Measurements from ENCODE around the gene RPS6KA2.

RPS6KA2 gene

DNA sequence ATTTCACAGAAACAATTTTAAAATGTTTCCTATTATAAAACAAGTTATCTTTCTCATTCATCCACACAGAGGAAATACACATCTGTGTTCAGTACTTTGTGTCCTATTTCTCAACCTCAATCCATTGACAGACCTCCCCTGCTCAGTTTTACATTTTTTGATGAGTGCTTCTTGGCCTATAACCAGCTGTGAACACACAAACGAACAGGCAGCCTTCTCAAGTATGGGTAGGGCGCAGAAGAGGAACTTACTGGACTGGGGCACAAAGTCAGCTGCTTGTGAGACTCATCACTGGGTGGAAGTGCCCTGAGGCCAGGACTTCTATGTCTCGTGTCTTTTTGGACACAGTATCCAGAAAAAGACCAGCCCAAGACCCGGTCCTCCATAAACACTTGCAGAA lies 2.8 kb downstream of the RPS6KA2 start:
- in situ Hi-C loops (cut with MboI; ENCODE audit: low pct_unique_long_range_greater_than_20kb, low sequenced_read_pairs, unreplicated experiment): no loop called here
- TF ChIP-seq, protein P1, sequence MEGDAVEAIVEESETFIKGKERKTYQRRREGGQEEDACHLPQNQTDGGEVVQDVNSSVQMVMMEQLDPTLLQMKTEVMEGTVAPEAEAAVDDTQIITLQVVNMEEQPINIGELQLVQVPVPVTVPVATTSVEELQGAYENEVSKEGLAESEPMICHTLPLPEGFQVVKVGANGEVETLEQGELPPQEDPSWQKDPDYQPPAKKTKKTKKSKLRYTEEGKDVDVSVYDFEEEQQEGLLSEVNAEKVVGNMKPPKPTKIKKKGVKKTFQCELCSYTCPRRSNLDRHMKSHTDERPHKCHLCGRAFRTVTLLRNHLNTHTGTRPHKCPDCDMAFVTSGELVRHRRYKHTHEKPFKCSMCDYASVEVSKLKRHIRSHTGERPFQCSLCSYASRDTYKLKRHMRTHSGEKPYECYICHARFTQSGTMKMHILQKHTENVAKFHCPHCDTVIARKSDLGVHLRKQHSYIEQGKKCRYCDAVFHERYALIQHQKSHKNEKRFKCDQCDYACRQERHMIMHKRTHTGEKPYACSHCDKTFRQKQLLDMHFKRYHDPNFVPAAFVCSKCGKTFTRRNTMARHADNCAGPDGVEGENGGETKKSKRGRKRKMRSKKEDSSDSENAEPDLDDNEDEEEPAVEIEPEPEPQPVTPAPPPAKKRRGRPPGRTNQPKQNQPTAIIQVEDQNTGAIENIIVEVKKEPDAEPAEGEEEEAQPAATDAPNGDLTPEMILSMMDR (IDR thresholded peaks at IDR 0.05; ENCODE audit: extremely low read depth, insufficient read depth, missing control alignments): no peak
- no peak for DNase-seq (ENCODE audit: low spot score)

DNA sequence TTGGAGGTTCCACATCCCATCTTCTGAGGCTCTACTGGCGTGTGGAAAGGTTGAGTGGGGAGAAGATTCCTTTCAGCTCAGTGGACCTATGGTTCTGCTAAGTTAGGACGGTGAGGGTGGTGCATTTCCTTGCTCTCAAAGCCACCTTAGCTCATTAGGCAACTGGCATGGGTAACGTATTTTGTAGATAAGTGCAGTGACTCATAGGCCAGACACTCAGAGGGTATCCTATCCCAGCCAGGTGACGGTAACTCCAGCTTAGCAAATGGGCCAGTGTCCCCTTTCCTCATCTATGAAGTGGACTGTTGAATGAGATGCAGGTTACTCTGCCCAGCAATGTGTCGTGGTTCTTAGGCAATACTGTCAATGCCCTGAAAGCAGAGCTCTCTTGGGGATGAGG lies 3.7 kb downstream of the RPS6KA2 start:
- TF ChIP-seq, protein P1 (IDR thresholded peaks at IDR 0.05; ENCODE audit: extremely low read depth, insufficient read depth, missing control alignments): no peak
- in situ Hi-C loops (cut with MboI; ENCODE audit: low pct_unique_long_range_greater_than_20kb, low sequenced_read_pairs, unreplicated experiment): no loop called here
- DNase-seq (ENCODE audit: low spot score): no peak

DNA sequence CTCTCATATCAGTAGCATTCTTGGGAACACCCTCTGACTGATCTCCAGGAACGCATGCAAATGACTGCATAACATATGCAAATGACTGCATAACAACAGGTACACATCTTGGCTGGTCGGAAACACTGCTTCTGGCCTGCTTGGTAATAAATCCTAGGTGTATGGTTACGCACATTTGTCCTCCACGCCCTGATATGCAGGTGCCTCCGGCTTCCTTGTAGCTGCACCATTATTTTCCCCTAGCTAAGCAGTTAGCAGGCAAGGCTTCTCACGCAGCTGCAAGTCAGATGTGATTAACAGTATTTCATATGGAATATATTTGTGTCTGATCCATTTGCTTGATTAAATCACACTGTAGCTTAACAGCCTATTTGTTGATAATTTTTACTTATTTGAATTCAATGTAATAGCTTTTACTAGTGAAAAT lies 5.9 kb downstream of the RPS6KA2 start:
- TF ChIP-seq, protein P1 (IDR thresholded peaks at IDR 0.05; ENCODE audit: extremely low read depth, insufficient read depth, missing control alignments): no peak

DNA sequence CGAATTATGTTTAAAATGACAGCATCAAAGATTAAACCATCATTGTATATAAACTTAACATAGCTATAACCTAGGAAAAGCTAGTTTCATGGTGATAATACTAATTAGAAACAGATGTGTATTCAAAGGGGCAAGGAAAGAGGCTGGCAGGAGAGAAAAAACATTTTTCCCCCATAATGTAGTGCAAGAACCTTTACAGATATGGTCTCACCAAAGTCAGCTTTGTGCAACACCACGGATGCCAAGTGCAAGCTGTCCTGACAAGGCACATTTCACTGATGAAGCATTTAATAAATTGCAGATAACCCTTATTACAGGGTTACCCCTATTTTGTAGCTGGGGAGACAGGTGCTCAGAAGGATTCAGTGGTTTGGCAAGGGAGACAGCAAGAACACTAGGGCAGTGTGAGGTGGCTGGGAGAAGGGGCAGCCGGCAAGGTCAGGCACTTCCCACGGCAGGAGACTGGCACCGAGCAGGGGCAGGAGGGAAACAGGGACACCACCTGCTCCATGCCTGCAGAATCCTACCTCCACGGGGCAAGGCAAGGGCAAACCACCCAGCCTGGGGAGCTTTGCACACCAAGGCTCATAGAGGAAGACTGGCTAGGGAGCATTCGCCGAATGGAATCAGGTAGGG lies 6.5 kb downstream of the RPS6KA2 start:
- no peak for DNase-seq (ENCODE audit: low spot score)
- in situ Hi-C loops (cut with MboI; ENCODE audit: low pct_unique_long_range_greater_than_20kb, low sequenced_read_pairs, unreplicated experiment): no loop called here
- TF ChIP-seq, protein P1 (IDR thresholded peaks at IDR 0.05; ENCODE audit: extremely low read depth, insufficient read depth, missing control alignments): no peak

More for the DNA sequence above, 5.9 kb downstream of the RPS6KA2 start:
- DNase-seq (ENCODE audit: low spot score): no peak
- in situ Hi-C loops (cut with MboI; ENCODE audit: low pct_unique_long_range_greater_than_20kb, low sequenced_read_pairs, unreplicated experiment): no loop called here

DNA sequence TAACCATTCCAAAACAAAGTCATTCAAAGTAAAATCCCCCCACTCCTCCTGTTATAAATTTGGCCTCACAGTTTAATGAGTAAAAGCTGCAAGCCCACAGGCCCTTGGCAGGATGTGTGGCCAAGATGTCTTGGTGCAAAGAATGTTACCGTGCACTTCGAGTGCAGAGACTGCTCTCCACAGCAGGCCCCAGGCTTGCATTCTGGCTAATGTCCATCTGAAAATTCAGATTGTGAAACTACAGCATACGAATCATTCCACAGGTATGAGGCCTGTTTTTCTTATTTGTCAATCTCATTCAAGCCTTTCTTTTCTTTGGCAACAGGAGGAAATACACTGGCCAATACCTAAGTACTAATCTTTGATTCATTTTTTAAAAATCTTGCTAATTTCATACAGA lies 7.1 kb downstream of the RPS6KA2 start:
- DNase-seq (ENCODE audit: low spot score): no peak
- TF ChIP-seq, protein P1 (IDR thresholded peaks at IDR 0.05; ENCODE audit: extremely low read depth, insufficient read depth, missing control alignments): no peak
- in situ Hi-C loops (cut with MboI; ENCODE audit: low pct_unique_long_range_greater_than_20kb, low sequenced_read_pairs, unreplicated experiment): no loop called here

DNA sequence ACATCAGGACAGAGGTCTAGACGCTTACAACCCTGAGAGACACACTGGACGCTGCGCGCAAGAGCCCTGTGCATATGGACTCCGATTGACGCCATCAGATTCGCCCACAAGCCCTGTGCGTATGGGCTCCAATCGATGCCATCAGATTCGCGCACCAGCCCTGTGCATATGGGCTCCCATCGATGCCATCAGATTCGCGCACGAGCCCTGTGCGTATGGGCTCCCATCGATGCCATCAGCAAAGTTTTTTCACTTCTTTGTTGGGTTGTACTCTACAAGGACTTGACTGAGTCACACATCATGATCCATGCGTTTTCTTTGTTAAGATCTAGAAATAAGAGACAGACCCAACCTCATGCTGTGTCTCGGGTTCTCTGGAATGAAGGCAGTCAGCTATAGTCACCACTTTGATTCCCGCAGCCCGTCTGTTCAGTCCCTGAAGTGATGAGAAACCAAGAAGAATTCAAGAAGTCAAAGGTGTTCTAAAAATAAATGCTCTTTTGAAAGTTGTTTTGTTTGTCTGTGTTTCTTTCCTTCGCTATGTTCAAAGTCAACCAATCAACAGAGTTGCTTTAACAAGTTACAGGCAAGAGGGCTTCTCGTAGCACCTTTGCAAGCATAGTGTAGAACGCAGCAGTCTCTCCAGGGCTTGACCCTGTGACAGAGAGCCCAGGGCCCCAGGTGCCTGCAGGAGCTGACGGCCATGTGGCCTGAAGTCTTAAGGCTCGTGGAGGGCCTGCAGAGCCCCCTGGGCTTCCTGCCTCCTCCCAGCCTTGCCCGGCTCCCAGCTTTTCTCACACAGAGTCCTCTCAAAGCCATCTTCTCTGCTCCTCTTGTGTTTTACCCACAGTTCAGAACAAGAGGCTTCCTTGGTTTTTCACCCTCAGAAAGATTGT lies 7.9 kb downstream of the RPS6KA2 start:
- no peak for DNase-seq (ENCODE audit: low spot score)
- in situ Hi-C loops (cut with MboI; ENCODE audit: low pct_unique_long_range_greater_than_20kb, low sequenced_read_pairs, unreplicated experiment): no loop called here
- TF ChIP-seq, protein P1 (IDR thresholded peaks at IDR 0.05; ENCODE audit: extremely low read depth, insufficient read depth, missing control alignments): no peak

Measured in GM13977 (cell line).